Panc1 (cell line): Measurements from ENCODE around the gene B4GALT4.

Experiments
- POLR2AphosphoS5 ChIP-seq: IDR thresholded peaks from 2 replicates; pipeline ENCODE4 v1.6.1; 2012; ENCODE audit warnings: mild to moderate bottlenecking, low read depth, low read length, moderate library complexity
- SIN3A ChIP-seq: IDR thresholded peaks from 2 replicates; pipeline ENCODE4 v1.6.1; 2012; ENCODE audit warnings: low read depth, mild to moderate bottlenecking, low read length, moderate library complexity, borderline replicate concordance; ENCODE audit not compliant: insufficient read depth
- TCF7L2 ChIP-seq: IDR thresholded peaks from 2 replicates; pipeline ENCODE4 v1.6.1; 2011; ENCODE audit warnings: mild to moderate bottlenecking, low read depth, low read length, inconsistent platforms
- TF ChIP-seq, protein P1 (sequence below): fragments of 450-650 bp; IDR thresholded peaks from 2 replicates; pipeline ENCODE4 v1.5.1; 2017; ENCODE audit warnings: mild to moderate bottlenecking
- TF ChIP-seq, protein P2 (sequence below), 2 experiments: IDR thresholded peaks; 2 replicates each; pipeline ENCODE4 v1.6.1; 2011 to 2012; ENCODE audit warnings: low read depth in 2 of 2, control low read depth in 1 of 2, low read length in 1 of 2, mild to moderate bottlenecking in 1 of 2, moderate library complexity in 1 of 2; ENCODE audit not compliant: insufficient read depth in 1 of 2

DNA sequence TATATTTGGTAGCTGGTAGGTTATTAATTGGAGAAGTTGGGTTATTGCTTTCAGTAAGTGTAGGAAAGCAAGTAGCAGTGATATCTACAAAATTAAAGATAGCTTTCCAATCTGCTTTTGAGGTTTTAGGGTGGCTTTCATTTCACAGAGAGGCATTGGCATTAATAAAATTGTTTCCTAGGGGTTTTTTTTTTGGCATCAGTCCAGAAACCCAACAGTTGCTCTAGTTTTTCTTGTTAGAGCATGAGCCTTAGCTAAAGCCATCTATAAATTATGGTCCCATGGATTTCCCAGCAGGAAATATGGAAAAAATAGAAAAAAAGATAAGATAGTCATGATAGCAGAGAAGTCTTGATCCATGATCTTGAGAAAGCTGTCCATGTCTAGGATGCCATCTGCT, 3.0 kb upstream of the B4GALT4 start:
- TF ChIP-seq, protein P1, sequence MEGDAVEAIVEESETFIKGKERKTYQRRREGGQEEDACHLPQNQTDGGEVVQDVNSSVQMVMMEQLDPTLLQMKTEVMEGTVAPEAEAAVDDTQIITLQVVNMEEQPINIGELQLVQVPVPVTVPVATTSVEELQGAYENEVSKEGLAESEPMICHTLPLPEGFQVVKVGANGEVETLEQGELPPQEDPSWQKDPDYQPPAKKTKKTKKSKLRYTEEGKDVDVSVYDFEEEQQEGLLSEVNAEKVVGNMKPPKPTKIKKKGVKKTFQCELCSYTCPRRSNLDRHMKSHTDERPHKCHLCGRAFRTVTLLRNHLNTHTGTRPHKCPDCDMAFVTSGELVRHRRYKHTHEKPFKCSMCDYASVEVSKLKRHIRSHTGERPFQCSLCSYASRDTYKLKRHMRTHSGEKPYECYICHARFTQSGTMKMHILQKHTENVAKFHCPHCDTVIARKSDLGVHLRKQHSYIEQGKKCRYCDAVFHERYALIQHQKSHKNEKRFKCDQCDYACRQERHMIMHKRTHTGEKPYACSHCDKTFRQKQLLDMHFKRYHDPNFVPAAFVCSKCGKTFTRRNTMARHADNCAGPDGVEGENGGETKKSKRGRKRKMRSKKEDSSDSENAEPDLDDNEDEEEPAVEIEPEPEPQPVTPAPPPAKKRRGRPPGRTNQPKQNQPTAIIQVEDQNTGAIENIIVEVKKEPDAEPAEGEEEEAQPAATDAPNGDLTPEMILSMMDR: no peak
- TF ChIP-seq TCF7L2: no peak
- TF ChIP-seq POLR2AphosphoS5: no peak
- TF ChIP-seq SIN3A: no peak
- TF ChIP-seq, protein P2, sequence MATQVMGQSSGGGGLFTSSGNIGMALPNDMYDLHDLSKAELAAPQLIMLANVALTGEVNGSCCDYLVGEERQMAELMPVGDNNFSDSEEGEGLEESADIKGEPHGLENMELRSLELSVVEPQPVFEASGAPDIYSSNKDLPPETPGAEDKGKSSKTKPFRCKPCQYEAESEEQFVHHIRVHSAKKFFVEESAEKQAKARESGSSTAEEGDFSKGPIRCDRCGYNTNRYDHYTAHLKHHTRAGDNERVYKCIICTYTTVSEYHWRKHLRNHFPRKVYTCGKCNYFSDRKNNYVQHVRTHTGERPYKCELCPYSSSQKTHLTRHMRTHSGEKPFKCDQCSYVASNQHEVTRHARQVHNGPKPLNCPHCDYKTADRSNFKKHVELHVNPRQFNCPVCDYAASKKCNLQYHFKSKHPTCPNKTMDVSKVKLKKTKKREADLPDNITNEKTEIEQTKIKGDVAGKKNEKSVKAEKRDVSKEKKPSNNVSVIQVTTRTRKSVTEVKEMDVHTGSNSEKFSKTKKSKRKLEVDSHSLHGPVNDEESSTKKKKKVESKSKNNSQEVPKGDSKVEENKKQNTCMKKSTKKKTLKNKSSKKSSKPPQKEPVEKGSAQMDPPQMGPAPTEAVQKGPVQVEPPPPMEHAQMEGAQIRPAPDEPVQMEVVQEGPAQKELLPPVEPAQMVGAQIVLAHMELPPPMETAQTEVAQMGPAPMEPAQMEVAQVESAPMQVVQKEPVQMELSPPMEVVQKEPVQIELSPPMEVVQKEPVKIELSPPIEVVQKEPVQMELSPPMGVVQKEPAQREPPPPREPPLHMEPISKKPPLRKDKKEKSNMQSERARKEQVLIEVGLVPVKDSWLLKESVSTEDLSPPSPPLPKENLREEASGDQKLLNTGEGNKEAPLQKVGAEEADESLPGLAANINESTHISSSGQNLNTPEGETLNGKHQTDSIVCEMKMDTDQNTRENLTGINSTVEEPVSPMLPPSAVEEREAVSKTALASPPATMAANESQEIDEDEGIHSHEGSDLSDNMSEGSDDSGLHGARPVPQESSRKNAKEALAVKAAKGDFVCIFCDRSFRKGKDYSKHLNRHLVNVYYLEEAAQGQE (IDR thresholded peaks at IDR 0.05; ENCODE audit: insufficient read depth in 1 of 2, low read depth in 2 of 2, low read length in 1 of 2): no peak
